K562 (cell line): ENCODE results near the gene ADD1. TPM values are rescaled to one million over a fixed set of nuclear protein-coding genes. Genes with fewer than 3 reads are reported as not detected.

Experiments used
- CREM ChIP-seq: IDR thresholded peaks from 2 replicates; pipeline ENCODE4 v1.6.1; 2014; ENCODE audit warnings: antibody characterized with exemption, low read depth
- DMBX1 ChIP-seq: fragments of 250-450 bp; sonication (Bioruptor Pico); IDR thresholded peaks from 2 replicates; pipeline ENCODE4 v1.8.0; 2022; ENCODE audit warnings: inconsistent platforms, mild to moderate bottlenecking, moderate library complexity, borderline replicate concordance
- ETV5 ChIP-seq: sonication (generic); formaldehyde crosslinking; IDR thresholded peaks from 2 replicates; pipeline ENCODE4 v1.4.0; 2020; ENCODE audit warnings: low read depth, mild to moderate bottlenecking, missing genetic modification reagents
- GATA2 ChIP-seq: sonication (generic); formaldehyde crosslinking; IDR thresholded peaks from 2 replicates; pipeline ENCODE4 v1.4.0; 2020; ENCODE audit warnings: mild to moderate bottlenecking, missing genetic modification reagents
- MBD2 ChIP-seq: sonication (generic); IDR thresholded peaks from 2 replicates; pipeline ENCODE4 v1.6.1; 2016; ENCODE audit warnings: low read depth, borderline replicate concordance
- NR2F6 ChIP-seq: fragments of 450-650 bp; formaldehyde crosslinking; IDR thresholded peaks from 2 replicates; pipeline ENCODE4 v1.4.0; 2020; ENCODE audit warnings: mild to moderate bottlenecking
- NR4A1 ChIP-seq, 2 experiments: fragments of 250-450 bp in 1 of 2; fragments of 450-650 bp in 1 of 2; sonication (Bioruptor Pico) in 1 of 2; IDR thresholded peaks; 2 replicates each; pipeline versions ENCODE4 v1.4.0 to v1.6.1; 2016 to 2020; ENCODE audit warnings: mild to moderate bottlenecking in 2 of 2, missing compliant biosample characterization in 1 of 2, missing genetic modification characterization in 1 of 2, moderate library complexity in 1 of 2
- POLR2AphosphoS2 ChIP-seq: IDR thresholded peaks from 2 replicates; pipeline ENCODE4 v1.6.1; 2012; ENCODE audit warnings: low read length, improper control_type of control experiment
- POLR2AphosphoS5 ChIP-seq: IDR thresholded peaks from 2 replicates; pipeline ENCODE4 v1.6.1; 2011; ENCODE audit warnings: mild to moderate bottlenecking, low read depth, low read length, moderate library complexity; ENCODE audit not compliant: control insufficient read depth, insufficient read depth
- SMARCA4 ChIP-seq: fragments of 450-650 bp; IDR thresholded peaks from 2 replicates; pipeline ENCODE4 v1.6.1; 2016
- SMARCB1 ChIP-seq: IDR thresholded peaks from 2 replicates; pipeline ENCODE4 v1.6.1; 2011; ENCODE audit warnings: improper control_type of control experiment, low read depth; ENCODE audit not compliant: insufficient read length
- SRSF9 ChIP-seq: fragments of 200-400 bp; formaldehyde crosslinking; IDR thresholded peaks from 2 replicates; pipeline ENCODE4 v1.6.1; 2017; ENCODE audit warnings: low read depth, low read length, borderline replicate concordance
- TRIM24 ChIP-seq, 2 experiments: fragments of 450-650 bp; IDR thresholded peaks; 2 replicates each; pipeline ENCODE4 v1.6.1; 2016
- polyA plus RNA-seq, 8 experiments: library from polyadenylated mRNA; depleted of rRNA in 4 of 8; stranded (reverse) in 5 of 8; unstranded in 3 of 8; fragments of >200 nt; fragmentation: Nextera tagmentation in 2 of 8; fragmentation: Illumina TruSeq in 1 of 8; extraction: Ambion mirVana in 2 of 8; extraction: Trizol in 1 of 8; gene quantifications; 2 replicates each; pipeline versions ENCODE4 v1.2.1 to v1.2.3, GENCODE V29; 2011 to 2014; ENCODE audit warnings: inconsistent platforms in 1 of 8, missing spikeins in 1 of 8
- total RNA-seq, 7 experiments: library from RNA; depleted of rRNA in 6 of 7; stranded (reverse); fragments of >200 nt in 6 of 7; fragmentation: Illumina TruSeq in 2 of 7; extraction: Trizol in 2 of 7; gene quantifications; 2 replicates each; pipeline versions ENCODE4 v1.2.1 to v1.2.3, GENCODE V29; 2011 to 2021; ENCODE audit warnings: low replicate concordance in 1 of 7
- TF ChIP-seq, protein P1 (sequence below): fragments of 450-650 bp; IDR thresholded peaks from 2 replicates; pipeline ENCODE4 v1.6.1; 2016; ENCODE audit warnings: mild to moderate bottlenecking, moderate library complexity
- TF ChIP-seq, protein P2 (sequence below): fragments of 200-400 bp; formaldehyde crosslinking; IDR thresholded peaks from 2 replicates; pipeline ENCODE4 v1.6.1; 2017; ENCODE audit warnings: mild to moderate bottlenecking, low read depth, low read length, moderate library complexity

The ADD1 gene
- total and polyA plus RNA-seq, 9 of the 15 experiments (the other 6 are each of a cell fraction or from before 2014, with no cell fraction given), result 17.5 to 153 (median 74.0) TPM

DNA sequence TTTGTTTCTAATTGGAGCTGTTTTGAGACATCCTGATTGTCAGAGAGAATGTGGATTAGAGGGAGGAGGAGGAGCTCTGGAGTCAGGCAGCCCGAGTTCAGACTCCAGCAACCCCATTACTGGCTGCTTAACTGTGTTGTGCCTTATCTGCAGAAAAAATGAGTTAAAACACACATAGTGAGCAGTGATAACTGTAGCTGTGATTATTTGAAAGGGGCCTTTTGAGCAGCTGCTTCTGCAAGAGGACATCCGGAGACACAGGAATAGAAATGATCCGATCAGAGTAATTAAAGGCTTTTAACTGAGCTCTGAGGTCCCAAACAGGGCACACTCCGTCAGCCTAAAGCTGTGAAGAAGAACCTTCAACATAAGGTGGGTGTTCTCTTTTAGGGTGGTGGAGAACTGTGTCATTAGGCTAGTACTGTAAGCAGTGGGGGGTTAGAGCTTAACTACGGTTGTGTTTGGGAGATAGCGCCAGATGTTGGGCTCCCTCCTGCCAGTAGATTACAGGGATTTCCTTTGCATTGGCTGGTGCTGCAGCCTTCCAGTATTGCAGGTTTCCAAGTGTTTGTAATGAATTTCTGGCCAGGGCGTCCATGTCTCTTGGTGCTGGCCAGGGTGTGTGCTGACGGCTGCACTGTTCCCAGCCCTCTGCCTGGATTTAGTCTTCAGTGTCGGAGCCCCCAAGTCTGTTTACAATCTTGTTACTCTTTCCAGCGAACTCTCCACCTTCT lies 24.3 kb downstream of the ADD1 start (continued):
- TF ChIP-seq SMARCA4 (peak; percentile 86), CREM (peak; percentile 47), NR4A1 (CRISPR knock-in tag; IDR thresholded peaks at IDR 0.05) (no peak), NR4A1 (tag; IDR thresholded peaks at IDR 0.05) (0 out of 2 replicates have a peak, but pooled peaks have one; percentile 24), POLR2AphosphoS2 (no peak), POLR2AphosphoS5 (peak; percentile 93), SRSF9 (no peak), ETV5 (peak; percentile 72; the same call in 1 of the 2 replicates), TRIM24 (IDR thresholded peaks at IDR 0.05) (peak; percentile 87 to 88), DMBX1 (CRISPR knock-in tag) (peak; percentile 78; the same call in 1 of the 2 replicates), GATA2 (peak; percentile 93), NR2F6 (no peak), SMARCB1 (no peak), MBD2 (no peak)
- TF ChIP-seq, protein P1, sequence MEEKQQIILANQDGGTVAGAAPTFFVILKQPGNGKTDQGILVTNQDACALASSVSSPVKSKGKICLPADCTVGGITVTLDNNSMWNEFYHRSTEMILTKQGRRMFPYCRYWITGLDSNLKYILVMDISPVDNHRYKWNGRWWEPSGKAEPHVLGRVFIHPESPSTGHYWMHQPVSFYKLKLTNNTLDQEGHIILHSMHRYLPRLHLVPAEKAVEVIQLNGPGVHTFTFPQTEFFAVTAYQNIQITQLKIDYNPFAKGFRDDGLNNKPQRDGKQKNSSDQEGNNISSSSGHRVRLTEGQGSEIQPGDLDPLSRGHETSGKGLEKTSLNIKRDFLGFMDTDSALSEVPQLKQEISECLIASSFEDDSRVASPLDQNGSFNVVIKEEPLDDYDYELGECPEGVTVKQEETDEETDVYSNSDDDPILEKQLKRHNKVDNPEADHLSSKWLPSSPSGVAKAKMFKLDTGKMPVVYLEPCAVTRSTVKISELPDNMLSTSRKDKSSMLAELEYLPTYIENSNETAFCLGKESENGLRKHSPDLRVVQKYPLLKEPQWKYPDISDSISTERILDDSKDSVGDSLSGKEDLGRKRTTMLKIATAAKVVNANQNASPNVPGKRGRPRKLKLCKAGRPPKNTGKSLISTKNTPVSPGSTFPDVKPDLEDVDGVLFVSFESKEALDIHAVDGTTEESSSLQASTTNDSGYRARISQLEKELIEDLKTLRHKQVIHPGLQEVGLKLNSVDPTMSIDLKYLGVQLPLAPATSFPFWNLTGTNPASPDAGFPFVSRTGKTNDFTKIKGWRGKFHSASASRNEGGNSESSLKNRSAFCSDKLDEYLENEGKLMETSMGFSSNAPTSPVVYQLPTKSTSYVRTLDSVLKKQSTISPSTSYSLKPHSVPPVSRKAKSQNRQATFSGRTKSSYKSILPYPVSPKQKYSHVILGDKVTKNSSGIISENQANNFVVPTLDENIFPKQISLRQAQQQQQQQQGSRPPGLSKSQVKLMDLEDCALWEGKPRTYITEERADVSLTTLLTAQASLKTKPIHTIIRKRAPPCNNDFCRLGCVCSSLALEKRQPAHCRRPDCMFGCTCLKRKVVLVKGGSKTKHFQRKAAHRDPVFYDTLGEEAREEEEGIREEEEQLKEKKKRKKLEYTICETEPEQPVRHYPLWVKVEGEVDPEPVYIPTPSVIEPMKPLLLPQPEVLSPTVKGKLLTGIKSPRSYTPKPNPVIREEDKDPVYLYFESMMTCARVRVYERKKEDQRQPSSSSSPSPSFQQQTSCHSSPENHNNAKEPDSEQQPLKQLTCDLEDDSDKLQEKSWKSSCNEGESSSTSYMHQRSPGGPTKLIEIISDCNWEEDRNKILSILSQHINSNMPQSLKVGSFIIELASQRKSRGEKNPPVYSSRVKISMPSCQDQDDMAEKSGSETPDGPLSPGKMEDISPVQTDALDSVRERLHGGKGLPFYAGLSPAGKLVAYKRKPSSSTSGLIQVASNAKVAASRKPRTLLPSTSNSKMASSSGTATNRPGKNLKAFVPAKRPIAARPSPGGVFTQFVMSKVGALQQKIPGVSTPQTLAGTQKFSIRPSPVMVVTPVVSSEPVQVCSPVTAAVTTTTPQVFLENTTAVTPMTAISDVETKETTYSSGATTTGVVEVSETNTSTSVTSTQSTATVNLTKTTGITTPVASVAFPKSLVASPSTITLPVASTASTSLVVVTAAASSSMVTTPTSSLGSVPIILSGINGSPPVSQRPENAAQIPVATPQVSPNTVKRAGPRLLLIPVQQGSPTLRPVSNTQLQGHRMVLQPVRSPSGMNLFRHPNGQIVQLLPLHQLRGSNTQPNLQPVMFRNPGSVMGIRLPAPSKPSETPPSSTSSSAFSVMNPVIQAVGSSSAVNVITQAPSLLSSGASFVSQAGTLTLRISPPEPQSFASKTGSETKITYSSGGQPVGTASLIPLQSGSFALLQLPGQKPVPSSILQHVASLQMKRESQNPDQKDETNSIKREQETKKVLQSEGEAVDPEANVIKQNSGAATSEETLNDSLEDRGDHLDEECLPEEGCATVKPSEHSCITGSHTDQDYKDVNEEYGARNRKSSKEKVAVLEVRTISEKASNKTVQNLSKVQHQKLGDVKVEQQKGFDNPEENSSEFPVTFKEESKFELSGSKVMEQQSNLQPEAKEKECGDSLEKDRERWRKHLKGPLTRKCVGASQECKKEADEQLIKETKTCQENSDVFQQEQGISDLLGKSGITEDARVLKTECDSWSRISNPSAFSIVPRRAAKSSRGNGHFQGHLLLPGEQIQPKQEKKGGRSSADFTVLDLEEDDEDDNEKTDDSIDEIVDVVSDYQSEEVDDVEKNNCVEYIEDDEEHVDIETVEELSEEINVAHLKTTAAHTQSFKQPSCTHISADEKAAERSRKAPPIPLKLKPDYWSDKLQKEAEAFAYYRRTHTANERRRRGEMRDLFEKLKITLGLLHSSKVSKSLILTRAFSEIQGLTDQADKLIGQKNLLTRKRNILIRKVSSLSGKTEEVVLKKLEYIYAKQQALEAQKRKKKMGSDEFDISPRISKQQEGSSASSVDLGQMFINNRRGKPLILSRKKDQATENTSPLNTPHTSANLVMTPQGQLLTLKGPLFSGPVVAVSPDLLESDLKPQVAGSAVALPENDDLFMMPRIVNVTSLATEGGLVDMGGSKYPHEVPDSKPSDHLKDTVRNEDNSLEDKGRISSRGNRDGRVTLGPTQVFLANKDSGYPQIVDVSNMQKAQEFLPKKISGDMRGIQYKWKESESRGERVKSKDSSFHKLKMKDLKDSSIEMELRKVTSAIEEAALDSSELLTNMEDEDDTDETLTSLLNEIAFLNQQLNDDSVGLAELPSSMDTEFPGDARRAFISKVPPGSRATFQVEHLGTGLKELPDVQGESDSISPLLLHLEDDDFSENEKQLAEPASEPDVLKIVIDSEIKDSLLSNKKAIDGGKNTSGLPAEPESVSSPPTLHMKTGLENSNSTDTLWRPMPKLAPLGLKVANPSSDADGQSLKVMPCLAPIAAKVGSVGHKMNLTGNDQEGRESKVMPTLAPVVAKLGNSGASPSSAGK, result no peak
- TF ChIP-seq, protein P2, sequence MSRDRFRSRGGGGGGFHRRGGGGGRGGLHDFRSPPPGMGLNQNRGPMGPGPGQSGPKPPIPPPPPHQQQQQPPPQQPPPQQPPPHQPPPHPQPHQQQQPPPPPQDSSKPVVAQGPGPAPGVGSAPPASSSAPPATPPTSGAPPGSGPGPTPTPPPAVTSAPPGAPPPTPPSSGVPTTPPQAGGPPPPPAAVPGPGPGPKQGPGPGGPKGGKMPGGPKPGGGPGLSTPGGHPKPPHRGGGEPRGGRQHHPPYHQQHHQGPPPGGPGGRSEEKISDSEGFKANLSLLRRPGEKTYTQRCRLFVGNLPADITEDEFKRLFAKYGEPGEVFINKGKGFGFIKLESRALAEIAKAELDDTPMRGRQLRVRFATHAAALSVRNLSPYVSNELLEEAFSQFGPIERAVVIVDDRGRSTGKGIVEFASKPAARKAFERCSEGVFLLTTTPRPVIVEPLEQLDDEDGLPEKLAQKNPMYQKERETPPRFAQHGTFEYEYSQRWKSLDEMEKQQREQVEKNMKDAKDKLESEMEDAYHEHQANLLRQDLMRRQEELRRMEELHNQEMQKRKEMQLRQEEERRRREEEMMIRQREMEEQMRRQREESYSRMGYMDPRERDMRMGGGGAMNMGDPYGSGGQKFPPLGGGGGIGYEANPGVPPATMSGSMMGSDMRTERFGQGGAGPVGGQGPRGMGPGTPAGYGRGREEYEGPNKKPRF, result no peak
